IPS-18a (cell line): ENCODE measurements around the gene ELOVL5.

ENCODE experiments used
- H3K27ac ChIP-seq: one replicate; pipeline ENCODE4 v1.5.1; 2013; ENCODE audit warnings: low read length
- H3K27me3 ChIP-seq: one replicate; pipeline ENCODE4 v1.6.1; 2013; ENCODE audit warnings: mild to moderate bottlenecking, low read length; ENCODE audit not compliant: control insufficient read depth, insufficient read depth
- H3K36me3 ChIP-seq: one replicate; pipeline ENCODE4 v1.6.1; 2013; ENCODE audit warnings: low read depth, low read length; ENCODE audit not compliant: control insufficient read depth
- H3K4me1 ChIP-seq: one replicate; pipeline ENCODE4 v1.6.1; 2013; ENCODE audit warnings: low read depth, low read length; ENCODE audit not compliant: control insufficient read depth
- H3K4me3 ChIP-seq: one replicate; pipeline ENCODE4 v1.5.1; 2013; ENCODE audit warnings: low read length
- H3K9ac ChIP-seq: one replicate; pipeline ENCODE4 v1.6.1; 2013; ENCODE audit warnings: mild to moderate bottlenecking, low read length, moderate library complexity
- H3K9me3 ChIP-seq: one replicate; pipeline ENCODE4 v1.6.1; 2013; ENCODE audit warnings: low read depth, low read length; ENCODE audit not compliant: control insufficient read depth

ELOVL5 gene

DNA sequence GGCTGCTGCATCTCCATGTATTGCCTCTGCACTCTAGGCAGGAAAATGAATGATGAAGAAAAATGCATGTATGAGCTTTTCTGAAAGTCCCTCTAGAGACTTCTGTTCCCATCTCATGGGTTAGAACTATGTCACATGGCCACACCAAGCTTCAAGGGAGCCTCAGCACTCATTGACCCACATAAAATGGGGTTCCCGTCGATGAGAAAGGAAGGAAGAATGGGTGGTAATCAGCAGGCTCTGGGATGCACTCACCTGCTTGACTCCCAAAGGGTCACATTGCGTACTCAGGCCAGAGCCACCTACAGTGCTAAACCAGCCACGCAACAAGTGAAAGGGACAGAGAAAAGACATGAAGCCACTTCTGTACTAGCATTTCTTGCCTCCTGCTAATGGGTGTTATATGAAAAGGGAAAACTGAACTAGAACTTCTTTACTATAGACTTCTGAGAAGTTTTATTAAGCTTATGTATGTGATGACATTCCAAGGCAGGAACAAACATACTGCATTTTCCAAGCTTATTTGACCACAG lies 104.3 kb downstream of the ELOVL5 start:
- Histone ChIP-seq H3K36me3 (no peaks in the 10 kb centered on the region), H3K9ac (no peak overlapping the region), H3K27ac (no peak overlapping the region), H3K4me1 (no peaks in the 10 kb centered on the region), H3K27me3 (no peaks in the 10 kb centered on the region), H3K4me3 (no peak overlapping the region), H3K9me3 (no peaks in the 10 kb centered on the region)

DNA sequence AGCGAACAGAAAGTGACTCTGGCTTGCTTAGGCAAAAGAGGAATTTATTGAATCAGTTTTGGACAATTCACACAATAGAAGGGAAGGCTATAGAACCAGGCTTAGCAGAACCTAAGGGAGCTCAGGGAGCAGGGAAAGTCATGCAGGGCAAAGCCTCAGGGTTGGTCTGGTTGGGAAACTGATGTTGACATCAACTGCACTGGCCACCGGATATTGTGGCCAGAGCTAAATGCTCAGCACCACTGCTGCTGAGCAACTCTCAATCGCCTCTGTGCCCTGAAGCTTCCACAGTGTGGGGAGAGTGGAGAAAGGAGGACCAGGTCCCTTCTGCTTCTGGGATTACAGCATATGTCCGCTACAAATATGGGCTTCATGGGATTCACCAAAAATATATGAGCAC lies 106.8 kb downstream of the ELOVL5 start:
- H3K9ac ChIP-seq, result no peak overlapping the region
- H3K9me3 ChIP-seq, result no peaks in the 10 kb centered on the region
- no peak overlapping the region for H3K4me3 ChIP-seq
- no peak overlapping the region for H3K27ac ChIP-seq
- no peaks in the 10 kb centered on the region for H3K36me3 ChIP-seq
- H3K4me1 ChIP-seq, result no peaks in the 10 kb centered on the region
- no peaks in the 10 kb centered on the region for H3K27me3 ChIP-seq

DNA sequence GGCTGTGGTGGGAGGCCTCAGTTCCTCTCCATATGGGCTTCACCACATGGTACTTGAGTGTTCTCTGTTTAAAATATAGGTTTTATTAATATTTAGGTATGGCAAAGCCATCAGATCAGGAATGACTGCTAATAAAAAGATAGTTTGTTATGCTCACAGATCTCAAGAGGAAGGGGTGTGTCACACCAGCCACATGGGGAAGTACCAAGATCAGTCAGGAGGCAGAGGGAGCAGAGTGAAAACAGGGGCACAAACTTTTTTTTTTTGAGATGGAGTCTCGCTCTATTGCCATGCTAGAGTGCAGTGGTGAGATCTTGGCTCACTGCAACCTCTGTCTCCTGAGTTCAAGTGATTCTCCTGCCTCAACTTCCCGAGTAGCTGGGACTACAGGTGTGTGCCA lies 108.0 kb downstream of the ELOVL5 start:
- H3K27ac ChIP-seq, result no peak overlapping the region
- no peaks in the 10 kb centered on the region for H3K9me3 ChIP-seq

DNA sequence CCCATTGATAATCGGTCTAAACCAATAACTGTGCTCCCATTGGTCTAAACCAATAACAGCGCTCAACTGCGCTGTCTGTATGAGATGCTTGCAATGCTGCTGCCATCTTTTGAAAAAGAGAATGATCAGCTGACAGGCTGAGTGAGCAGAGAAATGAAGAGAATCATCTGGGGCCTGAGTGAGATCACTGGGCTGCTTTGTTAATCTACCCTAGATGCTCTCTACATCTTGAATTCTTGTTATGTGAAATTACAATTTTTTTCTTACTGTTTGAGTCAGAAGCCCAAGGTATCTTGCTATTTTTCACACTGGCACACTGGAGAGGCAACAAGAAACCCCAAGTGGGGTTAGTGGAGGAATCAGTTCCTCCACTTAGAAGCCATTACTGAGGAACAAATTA lies 108.6 kb downstream of the ELOVL5 start:
- H3K27ac ChIP-seq, result no peak overlapping the region
- H3K4me3 ChIP-seq, result no peak overlapping the region
- H3K27me3 ChIP-seq, result no peaks in the 10 kb centered on the region

More for the DNA sequence above, 108.0 kb downstream of the ELOVL5 start:
- Histone ChIP-seq H3K27me3 (no peaks in the 10 kb centered on the region), H3K9ac (no peak overlapping the region), H3K4me3 (no peak overlapping the region), H3K4me1 (no peaks in the 10 kb centered on the region), H3K36me3 (no peaks in the 10 kb centered on the region)

DNA sequence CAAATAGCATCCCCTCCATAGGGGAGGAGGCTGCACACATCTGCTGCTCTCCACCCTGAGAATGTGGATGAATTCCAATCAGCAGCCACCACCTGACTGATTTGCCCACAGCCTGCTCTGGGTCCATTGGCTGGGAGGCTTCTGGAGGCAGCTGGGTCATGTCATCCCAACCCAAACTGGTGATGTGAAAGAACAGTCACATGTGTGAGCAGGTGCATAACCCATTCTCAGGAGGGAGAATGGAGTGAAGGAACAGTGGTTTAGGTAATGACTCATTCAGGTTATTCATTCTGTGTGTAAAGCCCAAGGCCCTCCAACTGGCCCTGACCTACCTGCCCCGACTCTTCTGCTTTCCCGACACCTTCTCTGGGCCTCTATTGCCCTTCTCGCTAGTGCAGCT lies 109.2 kb downstream of the ELOVL5 start:
- H3K4me1 ChIP-seq, result no peaks in the 10 kb centered on the region
- no peak overlapping the region for H3K27ac ChIP-seq
- no peak overlapping the region for H3K9ac ChIP-seq
- H3K4me3 ChIP-seq, result no peak overlapping the region
- no peaks in the 10 kb centered on the region for H3K36me3 ChIP-seq
- no peaks in the 10 kb centered on the region for H3K27me3 ChIP-seq
- no peaks in the 10 kb centered on the region for H3K9me3 ChIP-seq

More for the DNA sequence above, 108.6 kb downstream of the ELOVL5 start:
- no peaks in the 10 kb centered on the region for H3K9me3 ChIP-seq
- no peaks in the 10 kb centered on the region for H3K36me3 ChIP-seq
- no peak overlapping the region for H3K9ac ChIP-seq
- H3K4me1 ChIP-seq, result no peaks in the 10 kb centered on the region

DNA sequence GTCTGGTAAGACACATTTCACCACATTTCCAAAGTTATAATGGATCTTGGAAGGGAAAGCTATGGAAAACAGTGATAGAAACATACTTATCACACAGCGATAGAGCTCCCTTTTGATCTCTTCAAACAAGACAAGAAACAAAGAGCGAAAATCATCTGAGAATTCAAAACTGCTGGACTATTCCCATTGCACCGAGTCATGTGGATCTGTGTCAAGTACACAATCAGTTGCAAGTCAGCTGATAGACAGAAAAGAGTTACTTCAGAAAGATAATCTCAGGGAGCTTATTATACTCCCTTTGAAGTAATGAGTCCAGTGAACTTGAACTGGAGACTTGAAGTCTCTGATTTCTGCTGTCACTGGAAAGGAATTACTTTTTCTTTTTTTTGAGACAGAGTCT lies 110.4 kb downstream of the ELOVL5 start:
- H3K4me1 ChIP-seq, result no peaks in the 10 kb centered on the region
- H3K27me3 ChIP-seq, result no peaks in the 10 kb centered on the region
- H3K27ac ChIP-seq, result no peak overlapping the region
- H3K9me3 ChIP-seq, result no peaks in the 10 kb centered on the region
- H3K9ac ChIP-seq, result no peak overlapping the region
- H3K36me3 ChIP-seq, result no peaks in the 10 kb centered on the region
- no peak overlapping the region for H3K4me3 ChIP-seq

DNA sequence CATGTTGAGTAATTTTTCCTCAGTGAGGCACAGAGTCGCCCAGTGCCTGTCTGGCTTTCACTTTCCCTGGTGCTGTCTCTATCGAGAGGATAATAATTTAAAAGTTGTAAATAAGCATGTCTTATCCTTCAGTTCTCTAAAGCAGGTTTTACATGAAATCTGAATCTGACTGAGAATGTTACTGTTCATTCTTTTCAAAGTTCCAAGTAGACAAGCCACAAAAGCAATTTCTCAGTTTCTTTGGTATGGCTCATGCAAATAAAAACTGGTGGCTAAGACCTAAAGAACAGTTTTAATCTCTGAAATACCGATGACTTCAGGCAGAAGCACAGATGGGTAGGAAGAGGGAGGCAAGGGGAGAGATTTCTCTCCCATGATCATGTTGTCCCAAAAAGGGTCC lies 112.5 kb downstream of the ELOVL5 start:
- no peaks in the 10 kb centered on the region for H3K36me3 ChIP-seq
- H3K27me3 ChIP-seq, result no peaks in the 10 kb centered on the region
- H3K27ac ChIP-seq, result no peak overlapping the region
- H3K4me3 ChIP-seq, result no peak overlapping the region
- no peak overlapping the region for H3K9ac ChIP-seq
- no peaks in the 10 kb centered on the region for H3K4me1 ChIP-seq
- H3K9me3 ChIP-seq, result no peaks in the 10 kb centered on the region

DNA sequence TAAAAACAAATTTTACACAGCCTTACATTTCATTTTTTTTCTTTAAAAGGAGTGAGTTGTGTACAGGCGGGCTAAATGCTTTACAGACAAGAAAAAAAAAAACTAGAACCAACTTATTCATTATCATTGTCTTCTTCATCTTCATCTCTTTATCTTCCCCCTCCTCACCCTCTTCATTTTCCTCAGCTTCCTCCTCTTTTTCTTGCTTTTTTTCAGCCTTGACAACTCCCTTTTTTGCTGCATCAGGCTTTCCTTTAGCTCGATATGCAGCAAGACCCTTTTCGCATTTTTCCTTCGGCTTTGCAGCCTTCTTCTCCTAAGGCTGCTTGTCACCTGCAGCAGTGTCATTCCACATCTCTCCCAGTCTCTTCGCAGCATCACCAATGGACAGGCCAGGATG lies 113.2 kb downstream of the ELOVL5 start:
- H3K36me3 ChIP-seq, result no peaks in the 10 kb centered on the region
- no peak overlapping the region for H3K9ac ChIP-seq
- H3K4me1 ChIP-seq, result no peaks in the 10 kb centered on the region
- H3K27me3 ChIP-seq, result no peaks in the 10 kb centered on the region
- no peaks in the 10 kb centered on the region for H3K9me3 ChIP-seq
- H3K27ac ChIP-seq, result no peak overlapping the region
- H3K4me3 ChIP-seq, result no peak overlapping the region

DNA sequence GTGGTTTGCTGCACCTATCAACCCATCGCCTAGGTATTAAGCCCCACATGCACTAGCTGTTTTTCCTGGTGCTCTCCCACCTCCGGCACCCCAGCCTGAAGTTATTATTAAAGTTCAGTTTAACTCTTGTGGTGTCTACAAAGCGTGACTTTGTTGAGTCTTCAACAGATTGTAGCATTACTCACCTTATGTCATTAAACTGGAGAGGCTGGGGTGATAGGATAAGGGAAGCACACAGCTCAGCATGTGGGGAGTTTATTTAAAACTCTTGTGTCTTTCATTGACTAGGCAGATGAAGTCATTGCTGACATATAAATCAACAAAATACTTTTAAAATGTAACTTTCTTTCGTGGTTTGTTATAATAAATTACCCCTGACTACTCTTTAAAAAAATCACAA lies 115.4 kb downstream of the ELOVL5 start:
- Histone ChIP-seq H3K4me1 (no peaks in the 10 kb centered on the region), H3K27me3 (no peaks in the 10 kb centered on the region), H3K4me3 (no peak overlapping the region), H3K9ac (no peak overlapping the region), H3K27ac (no peak overlapping the region), H3K9me3 (no peaks in the 10 kb centered on the region), H3K36me3 (no peaks in the 10 kb centered on the region)

DNA sequence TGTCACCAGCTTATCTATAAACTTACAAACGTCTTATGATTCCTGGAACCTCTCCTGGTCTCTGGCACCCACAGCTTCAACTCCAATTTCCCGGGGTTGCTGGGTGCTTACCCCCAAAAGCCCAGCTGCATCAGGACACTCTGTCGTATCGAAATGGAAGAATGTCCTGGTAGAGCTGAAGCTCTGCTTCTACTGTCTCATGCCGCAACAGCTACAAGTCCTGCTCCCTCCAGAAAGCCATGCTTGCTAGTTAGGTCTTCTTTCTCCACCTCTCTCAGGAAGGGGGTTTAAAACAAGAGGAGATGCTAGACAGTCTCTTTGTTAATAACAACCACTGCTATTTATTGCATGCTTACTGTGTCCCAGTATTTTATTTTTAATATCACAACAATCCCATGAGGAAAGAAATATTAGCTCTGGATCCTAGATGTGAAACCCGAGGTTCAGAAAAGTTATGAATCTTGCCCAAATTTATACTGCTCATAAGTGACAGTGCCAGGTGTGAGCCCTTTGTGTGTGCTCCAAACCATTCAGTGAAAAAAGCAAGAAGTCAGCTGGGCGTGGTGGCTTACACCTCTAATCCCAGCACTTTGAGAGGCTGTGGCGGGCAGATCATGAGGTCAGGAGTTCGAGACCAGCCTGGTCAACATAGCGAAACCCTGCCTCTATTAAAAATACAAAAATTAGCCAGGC lies 117.8 kb downstream of the ELOVL5 start:
- H3K9me3 ChIP-seq, result no peaks in the 10 kb centered on the region
- no peak overlapping the region for H3K9ac ChIP-seq
- no peaks in the 10 kb centered on the region for H3K36me3 ChIP-seq
- H3K27ac ChIP-seq, result no peak overlapping the region
- H3K4me1 ChIP-seq, result no peaks in the 10 kb centered on the region
- no peaks in the 10 kb centered on the region for H3K27me3 ChIP-seq
- no peak overlapping the region for H3K4me3 ChIP-seq

DNA sequence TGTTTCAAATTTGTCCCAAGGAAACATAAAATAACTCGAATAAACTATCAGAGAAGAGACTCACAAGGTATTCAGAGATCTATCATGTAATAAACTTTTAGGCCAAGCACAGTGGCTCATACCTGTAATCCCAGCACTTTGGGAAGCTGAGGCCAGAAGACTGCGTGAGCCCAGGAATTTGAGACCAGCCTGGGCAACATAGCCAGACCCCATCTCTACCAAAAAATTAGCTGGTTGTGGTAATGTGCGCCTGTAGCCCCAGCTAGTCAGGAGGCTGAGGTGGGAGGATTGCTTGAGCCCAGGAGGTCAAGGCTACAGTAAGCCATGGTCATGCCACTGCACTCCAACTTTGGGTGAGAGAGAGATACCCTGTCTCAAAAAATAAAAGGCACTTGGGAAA lies 120.9 kb downstream of the ELOVL5 start:
- Histone ChIP-seq H3K27ac (no peak overlapping the region), H3K9me3 (no peaks in the 10 kb centered on the region), H3K9ac (no peak overlapping the region), H3K36me3 (no peaks in the 10 kb centered on the region), H3K27me3 (no peaks in the 10 kb centered on the region), H3K4me1 (no peaks in the 10 kb centered on the region), H3K4me3 (no peak overlapping the region)

DNA sequence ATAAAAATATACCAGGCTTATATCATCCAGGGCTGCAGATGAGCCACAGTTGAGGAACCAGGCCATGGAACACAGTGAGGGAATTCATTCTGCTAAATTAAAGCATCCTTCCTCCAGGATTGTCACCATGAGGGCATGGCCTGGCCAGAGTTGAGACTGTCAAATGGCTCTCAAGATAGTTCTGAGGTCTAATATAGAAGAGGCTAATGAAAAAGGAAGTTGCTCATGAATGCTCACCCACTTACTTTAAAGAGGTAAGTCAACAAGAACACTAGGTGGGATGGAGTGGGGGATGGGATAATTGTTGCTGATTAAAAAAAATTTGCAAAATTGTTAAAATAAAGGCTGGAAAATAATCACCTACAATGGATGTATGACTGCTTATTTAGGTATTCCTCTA lies 128.1 kb downstream of the ELOVL5 start:
- no peaks in the 10 kb centered on the region for H3K9me3 ChIP-seq
- no peaks in the 10 kb centered on the region for H3K36me3 ChIP-seq
- H3K4me3 ChIP-seq, result no peak overlapping the region
- no peaks in the 10 kb centered on the region for H3K27me3 ChIP-seq
- H3K9ac ChIP-seq, result no peak overlapping the region
- no peaks in the 10 kb centered on the region for H3K4me1 ChIP-seq
- no peak overlapping the region for H3K27ac ChIP-seq
